K562 (cell line): ENCODE measurements around the gene PPP1R17. TPM values are rescaled to one million over a fixed set of nuclear protein-coding genes. Genes with fewer than 3 reads are reported as not detected.

Source experiments
- ATAC-seq: fragments of 200-7000 bp; cut with Tn5 transposase; 3 replicates; pipeline ENCODE4 v1.9.1; 2020; ENCODE audit warnings: moderate library complexity
- BruUV-seq: library from RNA; stranded (reverse); fragments of 400-500 nt; replicated peaks from 2 replicates; lab custom pipeline; 2021; lab: Mats Ljungman, UMichigan
- CTCF ChIA-PET: fragments of 300-600 bp; formaldehyde crosslinking; extraction: SDS; loops from one replicate; lab custom pipeline; 2021; ENCODE audit warnings: low intra/inter-chr PET ratio; lab: Yijun Ruan, JAX
- POLR2A ChIA-PET: fragments of 300-600, 350-650 bp; sonication (Branson Sonifier 250); formaldehyde crosslinking; extraction: SDS; loops from one replicate; lab custom pipeline; 2021; ENCODE audit warnings: antibody characterized with exemption, inconsistent platforms; lab: Yijun Ruan, JAX
- DNase-seq, 4 experiments: peaks; one replicate each; pipeline versions ENCODE4 v3.0.0 to v3.0.0-alpha.2; 2011 to 2018; ENCODE audit warnings: low spot score in 3 of 4, mixed read lengths in 3 of 4; ENCODE audit errors: extremely low read depth in 1 of 4
- FAIRE-seq: peaks from 2 replicates; lab custom pipeline; 2011; peaks lifted over from hg19 to GRCh38; lab: Jason Lieb, UNC
- H2AFZ ChIP-seq: 2 replicates; pipeline ENCODE4 v1.6.0; 2011; ENCODE audit warnings: low read depth, low read length, control low read depth, inconsistent platforms
- H3K27ac ChIP-seq: fragments of 200-600 bp; 3 replicates; pipeline ENCODE4 v1.8.0; 2011; ENCODE audit warnings: low read depth, mild to moderate bottlenecking, control low read depth, inconsistent platforms, low read length, moderate library complexity, mixed read lengths; ENCODE audit errors: extremely low read depth
- H3K27me3 ChIP-seq, 2 experiments: fragments of 300-600 bp in 1 of 2; 2 replicates in 1 of 2; 3 replicates in 1 of 2; pipeline versions ENCODE4 v1.6.0 to v1.8.0; 2011; ENCODE audit warnings: inconsistent platforms in 2 of 2, low read length in 2 of 2, mild to moderate bottlenecking in 1 of 2, mixed read lengths in 1 of 2, moderate library complexity in 1 of 2; ENCODE audit not compliant: control insufficient read depth in 2 of 2, insufficient read depth in 2 of 2
- H3K36me3 ChIP-seq: fragments of 300-600 bp; 3 replicates; pipeline ENCODE4 v1.8.0; 2011; ENCODE audit warnings: mild to moderate bottlenecking, low read length, inconsistent platforms; ENCODE audit not compliant: control insufficient read depth, insufficient read depth
- H3K4me1 ChIP-seq, 2 experiments: fragments of 200-600 bp in 1 of 2; replicated peaks in 1 of 2; 2 replicates in 1 of 2; 3 replicates in 1 of 2; pipeline versions ENCODE4 v1.5.1 to v1.8.0; 2011; ENCODE audit warnings: inconsistent platforms in 2 of 2, low read length in 2 of 2, mild to moderate bottlenecking in 1 of 2, mixed read lengths in 1 of 2, moderate library complexity in 1 of 2; ENCODE audit not compliant: control insufficient read depth in 2 of 2, insufficient read depth in 2 of 2
- H3K4me2 ChIP-seq: 2 replicates; pipeline ENCODE4 v1.6.1; 2011; ENCODE audit warnings: low read length, control low read depth, inconsistent platforms, mixed read lengths; ENCODE audit not compliant: insufficient read depth
- H3K4me3 ChIP-seq: fragments of 200-600 bp; sonication (generic), shearing (Covaris generic); 2 replicates; pipeline ENCODE4 v1.5.1; 2016; ENCODE audit warnings: control low read depth, inconsistent platforms
- H3K79me2 ChIP-seq: fragments of 200-600 bp; 3 replicates; pipeline ENCODE4 v1.8.0; 2011; ENCODE audit warnings: low read length, inconsistent platforms; ENCODE audit not compliant: control insufficient read depth, insufficient read depth
- H3K9ac ChIP-seq, 2 experiments: 2 replicates each; pipeline versions ENCODE4 v1.6.0 to v1.6.1; 2011; ENCODE audit warnings: low read depth in 2 of 2, low read length in 2 of 2, control low read depth in 1 of 2, inconsistent platforms in 1 of 2, mild to moderate bottlenecking in 1 of 2, mixed read lengths in 1 of 2; ENCODE audit not compliant: insufficient read depth in 1 of 2
- H3K9me1 ChIP-seq: one replicate; pipeline ENCODE4 v1.6.0; 2011; ENCODE audit warnings: inconsistent platforms, mild to moderate bottlenecking, low read length, moderate library complexity; ENCODE audit not compliant: control insufficient read depth, insufficient read depth
- H3K9me3 ChIP-seq: replicated peaks from 2 replicates; pipeline ENCODE4 v1.5.1; 2011; ENCODE audit warnings: low read depth, low read length, inconsistent platforms; ENCODE audit not compliant: control insufficient read depth, insufficient read depth
- H4K20me1 ChIP-seq: replicated peaks from 2 replicates; pipeline ENCODE4 v1.6.1; 2011; ENCODE audit warnings: low read length, inconsistent platforms, mixed read lengths; ENCODE audit not compliant: control insufficient read depth, insufficient read depth
- ERF ChIP-seq: fragments of 450-650 bp; formaldehyde crosslinking; IDR thresholded peaks from 2 replicates; pipeline ENCODE4 v1.4.0; 2020; ENCODE audit warnings: mild to moderate bottlenecking, mixed read lengths
- JUND ChIP-seq, 2 experiments: IDR thresholded peaks; 2 replicates in 1 of 2; 3 replicates in 1 of 2; pipeline ENCODE4 v1.6.1; 2011; ENCODE audit warnings: borderline replicate concordance in 2 of 2, low read depth in 2 of 2, low read length in 2 of 2, improper control_type of control experiment in 1 of 2, missing biosample characterization in 1 of 2, missing genetic modification characterization in 1 of 2, missing genetic modification reagents in 1 of 2
- MCM3 ChIP-seq: fragments of 450-650 bp; IDR thresholded peaks from 2 replicates; pipeline ENCODE4 v1.6.1; 2016
- NRF1 ChIP-seq, 2 experiments: fragments of 450-650 bp; IDR thresholded peaks in 1 of 2; conservative IDR thresholded peaks in 1 of 2; 2 replicates each; pipeline ENCODE4 v1.6.1; 2014; ENCODE audit warnings: mild to moderate bottlenecking in 2 of 2
- POLR2AphosphoS2 ChIP-seq: IDR thresholded peaks from 2 replicates; pipeline ENCODE4 v1.6.1; 2012; ENCODE audit warnings: low read length, improper control_type of control experiment
- PRMT5 ChIP-seq: sonication (generic); formaldehyde crosslinking; IDR thresholded peaks from 2 replicates; pipeline ENCODE4 v1.5.0; 2020; ENCODE audit warnings: missing genetic modification reagents
- RBM14 ChIP-seq: fragments of 200-400 bp; formaldehyde crosslinking; IDR thresholded peaks from 2 replicates; pipeline ENCODE4 v1.6.1; 2018; ENCODE audit warnings: low read depth, mild to moderate bottlenecking, low read length, moderate library complexity, borderline replicate concordance; ENCODE audit not compliant: insufficient read depth
- RFX1 ChIP-seq: fragments of 450-650 bp; IDR thresholded peaks from 2 replicates; pipeline ENCODE4 v1.6.1; 2016; ENCODE audit warnings: mild to moderate bottlenecking, moderate library complexity
- WHSC1 ChIP-seq: IDR thresholded peaks from one replicate; pipeline ENCODE4 v1.6.1; 2012; ENCODE audit warnings: low read length, control low read depth, inconsistent platforms
- ZEB2 ChIP-seq: fragments of 450-650 bp; IDR thresholded peaks from 2 replicates; pipeline ENCODE4 v1.6.1; 2016
- ZFPM2 ChIP-seq: fragments of 250-450 bp; sonication (Bioruptor Pico); IDR thresholded peaks from 2 replicates; pipeline ENCODE4 v1.5.1; 2022; ENCODE audit warnings: mild to moderate bottlenecking
- ZNF143 ChIP-seq: sonication (generic); formaldehyde crosslinking; IDR thresholded peaks from 2 replicates; pipeline ENCODE4 v1.9.0; 2022; ENCODE audit warnings: mild to moderate bottlenecking, missing genetic modification reagents
- ZNF696 ChIP-seq: fragments of 250-450 bp; sonication (Bioruptor Pico); conservative IDR thresholded peaks from 2 replicates; pipeline ENCODE4 v1.4.0; 2020; ENCODE audit warnings: mild to moderate bottlenecking, moderate library complexity
- WGBS: fragments of 100-300 bp; shearing (Covaris generic); methylation state at CpG from one replicate; pipeline ENCODE4 v1.1.6; 2016; ENCODE audit warnings: low coverage, mixed read lengths; ENCODE audit not compliant: insufficient coverage; ENCODE audit errors: missing lambda C conversion rate; 5-methylcytosine and 5-hydroxymethylcytosine counted together
- in situ Hi-C: fragments of 300-500 bp; cut with MboI; formaldehyde crosslinking; loops from 4 replicates; pipeline ENCODE4 v1.15.0; 2018; ENCODE audit warnings: inconsistent platforms, mixed read lengths
- intact Hi-C: fragments of 100-400 bp; cut with micrococcal nuclease; formaldehyde crosslinking; loops from 2 replicates; pipeline ENCODE4 v1.14.2; 2022
- polyA plus RNA-seq, 8 experiments: library from polyadenylated mRNA; depleted of rRNA in 4 of 8; stranded (reverse) in 5 of 8; unstranded in 3 of 8; fragments of >200 nt; fragmentation: Nextera tagmentation in 2 of 8; fragmentation: Illumina TruSeq in 1 of 8; extraction: Ambion mirVana in 2 of 8; extraction: Trizol in 1 of 8; gene quantifications; 2 replicates each; pipeline versions ENCODE4 v1.2.1 to v1.2.3, GENCODE V29; 2011 to 2014; ENCODE audit warnings: inconsistent platforms in 1 of 8, missing spikeins in 1 of 8
- total RNA-seq, 7 experiments: library from RNA; depleted of rRNA in 6 of 7; stranded (reverse); fragments of >200 nt in 6 of 7; fragmentation: Illumina TruSeq in 2 of 7; extraction: Trizol in 2 of 7; gene quantifications; 2 replicates each; pipeline versions ENCODE4 v1.2.1 to v1.2.3, GENCODE V29; 2011 to 2021; ENCODE audit warnings: low replicate concordance in 1 of 7
- TF ChIP-seq, protein P1 (sequence below), 3 experiments: IDR thresholded peaks in 2 of 3; conservative IDR thresholded peaks in 1 of 3; 2 replicates each; pipeline ENCODE4 v1.5.1; 2011 to 2012; ENCODE audit warnings: low read length in 3 of 3, mild to moderate bottlenecking in 3 of 3, control low read depth in 2 of 3, improper control_type of control experiment in 1 of 3, inconsistent platforms in 1 of 3, low read depth in 1 of 3, mixed read lengths in 1 of 3, moderate library complexity in 1 of 3; ENCODE audit not compliant: insufficient read depth in 2 of 3
- TF ChIP-seq, protein P2 (sequence below): fragments of 450-650 bp; IDR thresholded peaks from 2 replicates; pipeline ENCODE4 v1.6.1; 2017; ENCODE audit warnings: antibody characterized with exemption
- TF ChIP-seq, protein P3 (sequence below): fragments of 450-650 bp; formaldehyde crosslinking; IDR thresholded peaks from 2 replicates; pipeline ENCODE4 v1.4.0; 2020; ENCODE audit warnings: mild to moderate bottlenecking, moderate library complexity

Gene PPP1R17
- total and polyA plus RNA-seq, 9 of the 15 experiments (the other 6 are each of a cell fraction or from before 2014, with no cell fraction given): not detected

DNA sequence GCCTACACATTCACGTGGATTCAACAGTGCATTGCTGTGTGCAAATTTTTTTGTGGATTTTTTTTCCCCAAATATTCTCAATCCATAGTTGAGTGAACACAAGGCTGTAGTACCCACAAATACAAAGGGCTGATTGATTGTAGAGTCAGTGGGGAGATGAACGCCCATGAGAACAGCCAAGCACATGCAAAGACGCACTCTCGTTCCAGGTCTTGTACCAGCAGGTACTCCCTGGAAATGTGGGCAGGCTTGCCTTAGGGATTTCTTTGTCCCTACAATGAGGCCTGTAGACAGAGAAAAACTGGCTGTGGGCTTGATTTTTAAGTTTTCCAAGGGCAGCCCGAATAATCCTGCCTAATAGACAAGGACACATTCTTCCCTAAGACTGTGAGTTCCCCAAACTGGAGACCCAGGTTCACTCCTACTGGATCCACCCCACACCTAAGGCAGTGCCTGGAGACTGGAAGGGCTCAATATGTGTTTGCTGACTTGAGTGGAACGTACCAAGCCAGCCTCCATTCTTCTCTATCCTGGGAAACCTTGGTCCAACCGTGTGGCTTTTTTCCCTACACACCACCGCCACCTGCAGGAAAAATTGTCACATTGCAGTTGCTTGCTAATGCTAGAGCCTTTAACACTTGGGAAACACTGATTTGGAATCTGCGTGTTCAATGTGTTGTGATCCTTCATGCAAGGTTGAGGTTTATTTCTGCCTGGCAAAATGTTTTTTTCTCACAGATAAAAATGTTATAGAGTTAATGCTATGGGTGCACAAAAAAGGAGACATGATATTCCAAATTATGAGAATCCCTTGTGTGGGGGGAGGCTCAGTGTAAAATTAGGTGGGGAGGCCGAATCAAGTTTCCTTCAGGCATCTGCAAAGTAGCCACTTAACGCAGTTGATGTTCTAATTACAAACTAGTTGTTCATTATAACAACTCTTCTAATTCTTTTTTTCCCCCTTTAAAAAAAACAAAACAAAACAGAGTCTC lies 49.3 kb downstream of the PPP1R17 start:
- H3K9ac ChIP-seq: no peak overlapping the region
- no peaks in the 10 kb centered on the region for H3K79me2 ChIP-seq
- intact Hi-C loops: loop anchor here (1.0 to 10.0 kb wide), 4 partner anchors 87 to 601 kb away; no protein-coding TSS in a partner anchor
- in situ Hi-C loops: loop anchor here (5.0 to 25.0 kb wide), 3 partner anchors 609 to 1051 kb away; no protein-coding TSS in a partner anchor
- H3K4me2 ChIP-seq: no peak overlapping the region
- no peak overlapping the region for H3K27ac ChIP-seq
- DNase-seq (peak; percentile 57 to 69 (median 64)), ATAC-seq (peak; percentile 90), FAIRE-seq (peak; percentile 94)
- no peaks in the 10 kb centered on the region for H3K4me1 ChIP-seq
- no peaks in the 10 kb centered on the region for H3K9me1 ChIP-seq
- ChIA-PET CTCF (interaction anchor here (1.3 to 2.0 kb wide), 3 partner anchors 88 to 602 kb away, joined by 5 to 9 read pairs (median 8); no protein-coding TSS in a partner anchor), POLR2A (interaction anchor here (1.0 kb wide), 1 partner anchor 601 kb away, joined by 3 read pairs; no protein-coding TSS in a partner anchor)
- no peak overlapping the region for H3K4me3 ChIP-seq
- BruUV-seq: no TSS peak
- no peak overlapping the region for H2AFZ ChIP-seq
- no peaks in the 10 kb centered on the region for H3K9me3 ChIP-seq
- no peaks in the 10 kb centered on the region for H3K36me3 ChIP-seq
- no peaks in the 10 kb centered on the region; a peak in 2 of 5 replicates for H3K27me3 ChIP-seq
- H4K20me1 ChIP-seq: peaks cover 6% of the 10 kb centered on the region; the same call in 1 of the 2 replicates
- 2% methylated on average over 11 of the region's 11 CpGs for WGBS
- TF ChIP-seq ZFPM2 (CRISPR knock-in tag) (no peak), JUND (IDR thresholded peaks at IDR 0.05; ENCODE audit: borderline replicate concordance, low read depth, low read length) (no peak), JUND (tag; IDR thresholded peaks at IDR 0.05; ENCODE audit: borderline replicate concordance, low read depth, low read length) (no peak), PRMT5 (no peak), ERF (CRISPR knock-in tag) (no peak), WHSC1 (no peak), POLR2AphosphoS2 (no peak), MCM3 (no peak), NRF1 (conservative IDR thresholded peaks at IDR 0.05 in 1 of 2, IDR thresholded peaks at IDR 0.05 in 1 of 2) (no peak), ZNF143 (CRISPR knock-in tag) (no peak), RBM14 (no peak), RFX1 (no peak), ZEB2 (no peak), ZNF696 (CRISPR knock-in tag) (no peak)
- TF ChIP-seq, protein P1, sequence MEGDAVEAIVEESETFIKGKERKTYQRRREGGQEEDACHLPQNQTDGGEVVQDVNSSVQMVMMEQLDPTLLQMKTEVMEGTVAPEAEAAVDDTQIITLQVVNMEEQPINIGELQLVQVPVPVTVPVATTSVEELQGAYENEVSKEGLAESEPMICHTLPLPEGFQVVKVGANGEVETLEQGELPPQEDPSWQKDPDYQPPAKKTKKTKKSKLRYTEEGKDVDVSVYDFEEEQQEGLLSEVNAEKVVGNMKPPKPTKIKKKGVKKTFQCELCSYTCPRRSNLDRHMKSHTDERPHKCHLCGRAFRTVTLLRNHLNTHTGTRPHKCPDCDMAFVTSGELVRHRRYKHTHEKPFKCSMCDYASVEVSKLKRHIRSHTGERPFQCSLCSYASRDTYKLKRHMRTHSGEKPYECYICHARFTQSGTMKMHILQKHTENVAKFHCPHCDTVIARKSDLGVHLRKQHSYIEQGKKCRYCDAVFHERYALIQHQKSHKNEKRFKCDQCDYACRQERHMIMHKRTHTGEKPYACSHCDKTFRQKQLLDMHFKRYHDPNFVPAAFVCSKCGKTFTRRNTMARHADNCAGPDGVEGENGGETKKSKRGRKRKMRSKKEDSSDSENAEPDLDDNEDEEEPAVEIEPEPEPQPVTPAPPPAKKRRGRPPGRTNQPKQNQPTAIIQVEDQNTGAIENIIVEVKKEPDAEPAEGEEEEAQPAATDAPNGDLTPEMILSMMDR (IDR thresholded peaks at IDR 0.05 in 2 of 3, conservative IDR thresholded peaks at IDR 0.05 in 1 of 3; ENCODE audit: insufficient read depth in 2 of 3, low read depth in 1 of 3, low read length in 3 of 3): peak; percentile 72 to 87 (median 85)
- TF ChIP-seq, protein P2, sequence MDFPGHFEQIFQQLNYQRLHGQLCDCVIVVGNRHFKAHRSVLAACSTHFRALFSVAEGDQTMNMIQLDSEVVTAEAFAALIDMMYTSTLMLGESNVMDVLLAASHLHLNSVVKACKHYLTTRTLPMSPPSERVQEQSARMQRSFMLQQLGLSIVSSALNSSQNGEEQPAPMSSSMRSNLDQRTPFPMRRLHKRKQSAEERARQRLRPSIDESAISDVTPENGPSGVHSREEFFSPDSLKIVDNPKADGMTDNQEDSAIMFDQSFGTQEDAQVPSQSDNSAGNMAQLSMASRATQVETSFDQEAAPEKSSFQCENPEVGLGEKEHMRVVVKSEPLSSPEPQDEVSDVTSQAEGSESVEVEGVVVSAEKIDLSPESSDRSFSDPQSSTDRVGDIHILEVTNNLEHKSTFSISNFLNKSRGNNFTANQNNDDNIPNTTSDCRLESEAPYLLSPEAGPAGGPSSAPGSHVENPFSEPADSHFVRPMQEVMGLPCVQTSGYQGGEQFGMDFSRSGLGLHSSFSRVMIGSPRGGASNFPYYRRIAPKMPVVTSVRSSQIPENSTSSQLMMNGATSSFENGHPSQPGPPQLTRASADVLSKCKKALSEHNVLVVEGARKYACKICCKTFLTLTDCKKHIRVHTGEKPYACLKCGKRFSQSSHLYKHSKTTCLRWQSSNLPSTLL: no peak
- TF ChIP-seq, protein P3, sequence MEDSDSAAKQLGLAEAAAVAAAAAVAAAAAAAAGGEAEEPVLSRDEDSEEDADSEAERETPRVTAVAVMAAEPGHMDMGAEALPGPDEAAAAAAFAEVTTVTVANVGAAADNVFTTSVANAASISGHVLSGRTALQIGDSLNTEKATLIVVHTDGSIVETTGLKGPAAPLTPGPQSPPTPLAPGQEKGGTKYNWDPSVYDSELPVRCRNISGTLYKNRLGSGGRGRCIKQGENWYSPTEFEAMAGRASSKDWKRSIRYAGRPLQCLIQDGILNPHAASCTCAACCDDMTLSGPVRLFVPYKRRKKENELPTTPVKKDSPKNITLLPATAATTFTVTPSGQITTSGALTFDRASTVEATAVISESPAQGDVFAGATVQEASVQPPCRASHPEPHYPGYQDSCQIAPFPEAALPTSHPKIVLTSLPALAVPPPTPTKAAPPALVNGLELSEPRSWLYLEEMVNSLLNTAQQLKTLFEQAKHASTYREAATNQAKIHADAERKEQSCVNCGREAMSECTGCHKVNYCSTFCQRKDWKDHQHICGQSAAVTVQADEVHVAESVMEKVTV: peak; percentile 64
